Stomach (tissue), 9 donors: ENCODE data around the gene MYH16. TPM values are rescaled to one million over a fixed set of nuclear protein-coding genes. Genes with fewer than 3 reads are reported as not detected.
"Not testable (repeated sequence)": the region's sequence is repeated elsewhere in the genome, so short reads cannot be mapped to it uniquely, and the experiment has no call there.

Source experiments
- DNase-seq, 2 donors: peaks; one replicate each; pipeline versions ENCODE4 v3.0.0 to v3.0.0-alpha.2; 2013 to 2019
- H3K27ac ChIP-seq, 5 donors: fragments of 200-600 bp in 4 of 5; sonication (generic) in 4 of 5; one replicate each; pipeline ENCODE4 v1.5.1; 2013 to 2019; ENCODE audit warnings: mild to moderate bottlenecking in 1 of 5, moderate library complexity in 1 of 5
- H3K27me3 ChIP-seq, 3 donors: fragments of 200-600 bp; sonication (generic); one replicate each; pipeline ENCODE4 v1.5.1; 2017 to 2019; ENCODE audit warnings: mixed run types in 1 of 3
- H3K36me3 ChIP-seq, 4 donors: fragments of 200-600 bp; sonication (generic); 1 replicate in 3 of 4; 2 replicates in 1 of 4; pipeline ENCODE4 v1.5.1; 2016 to 2019
- H3K4me1 ChIP-seq, 4 donors: fragments of 200-600 bp; sonication (generic); one replicate each; pipeline ENCODE4 v1.5.1; 2016 to 2019
- H3K4me3 ChIP-seq, 4 donors: fragments of 200-600 bp; sonication (generic) in 3 of 4; one replicate each; pipeline ENCODE4 v1.5.1; 2016 to 2019; ENCODE audit warnings: mild to moderate bottlenecking in 1 of 4
- H3K9me3 ChIP-seq, 4 donors: fragments of 200-600 bp; sonication (generic); one replicate each; pipeline ENCODE4 v1.5.1; 2016 to 2019
- CTCF ChIP-seq, 7 experiments: fragments of 450-650 bp in 4 of 7; fragments of 200-600 bp in 3 of 7; sonication (generic) in 3 of 7; IDR thresholded peaks; one replicate each; pipeline ENCODE4 v1.5.1; 2016 to 2019; ENCODE audit warnings: antibody characterized with exemption in 7 of 7, control low read depth in 2 of 7, mild to moderate bottlenecking in 1 of 7
- EP300 ChIP-seq: sonication (generic); formaldehyde crosslinking; IDR thresholded peaks from one replicate; pipeline ENCODE4 v1.6.1; 2017; ENCODE audit warnings: antibody characterized with exemption
- POLR2A ChIP-seq, 4 donors: fragments of 450-650 bp; IDR thresholded peaks; one replicate each; pipeline ENCODE4 v1.6.1; 2016; ENCODE audit warnings: antibody characterized with exemption in 4 of 4, control low read depth in 2 of 4, mild to moderate bottlenecking in 1 of 4, moderate library complexity in 1 of 4
- POLR2AphosphoS5 ChIP-seq, 3 donors: sonication (generic); formaldehyde crosslinking; IDR thresholded peaks; one replicate each; pipeline ENCODE4 v1.6.1; 2016; ENCODE audit warnings: antibody characterized with exemption in 3 of 3
- WGBS, 5 donors: extraction: QIAGEN DNeasy Blood & Tissue Kit in 3 of 5; methylation state at CpG; one replicate each; pipeline versions ENCODE4 v1.1.5 to v1.1.7; 2013 to 2018; 5-methylcytosine and 5-hydroxymethylcytosine counted together
- intact Hi-C: fragments of 100-400 bp; cut with DNase I; formaldehyde crosslinking; loops from one replicate; pipeline ENCODE4 v1.15.1; 2023; ENCODE audit warnings: low total_unique reads
- polyA plus RNA-seq, 3 donors: library from polyadenylated mRNA; stranded (reverse); fragments of 200-250 nt; gene quantifications; one replicate each; pipeline ENCODE4 v1.2.3, GENCODE V29; 2013
- total RNA-seq, 5 donors: library from RNA; depleted of rRNA; stranded (reverse); fragments of >200 nt; gene quantifications; one replicate each; pipeline versions ENCODE4 v1.1.0 to v1.2.3, GENCODE V29; 2014 to 2016
- donor health status: healthy with polysubstance abuse.
- donor health status: Bipolar disorder and iron deficiency.
- donor health status: healthy.

MYH16 gene
- total and polyA plus RNA-seq, 8 donors = 0.05 to 0.37 TPM; not detected in 6

- 88 to 93% (median 92%) methylated on average over 9 of the region's 9 CpGs for WGBS, 5 donors
- H3K9me3 ChIP-seq = no peaks in the 10 kb centered on the region
- H3K4me3 ChIP-seq = no peak overlapping the region
- no peak for DNase-seq
- H3K27me3 ChIP-seq = no peaks in the 10 kb centered on the region
- no peak for TF ChIP-seq POLR2A (IDR thresholded peaks at IDR 0.05)
- no peak for TF ChIP-seq POLR2AphosphoS5 (IDR thresholded peaks at IDR 0.05)
- no peak for TF ChIP-seq EP300
- no peak for TF ChIP-seq CTCF (IDR thresholded peaks at IDR 0.05)
- H3K4me1 ChIP-seq = no peaks in the 10 kb centered on the region
- intact Hi-C loops = loop anchor here (10.0 kb wide), 1 partner anchor 199 kb away; no protein-coding TSS in a partner anchor
- H3K27ac ChIP-seq = no peak overlapping the region
- H3K36me3 ChIP-seq = no peaks in the 10 kb centered on the region
These were observed 38.5 kb upstream of the MYH16 start for GRCh38 chr7:99234185-99234584.

GRCh38 chr7:99235925-99236324 lies 36.7 kb upstream of the MYH16 start:
- no peak overlapping the region for H3K4me3 ChIP-seq
- H3K36me3 ChIP-seq = no peaks in the 10 kb centered on the region
- WGBS, 5 donors = 85 to 93% (median 89%) methylated on average over 12 of the region's 12 CpGs
- intact Hi-C loops = loop anchor here (10.0 kb wide), 1 partner anchor 201 kb away; no protein-coding TSS in a partner anchor
- H3K4me1 ChIP-seq = no peaks in the 10 kb centered on the region
- no peaks in the 10 kb centered on the region for H3K27me3 ChIP-seq
- H3K9me3 ChIP-seq = no peaks in the 10 kb centered on the region
- H3K27ac ChIP-seq = no peak overlapping the region
- TF ChIP-seq POLR2AphosphoS5 (IDR thresholded peaks at IDR 0.05) (no peak), CTCF (IDR thresholded peaks at IDR 0.05) (no peak), EP300 (no peak), POLR2A (IDR thresholded peaks at IDR 0.05) (no peak)
- no peak for DNase-seq

GRCh38 chr7:99237876-99238275 lies 34.8 kb upstream of the MYH16 start:
- not testable (repeated sequence) for H3K4me1 ChIP-seq, DNase-seq, H3K27me3 ChIP-seq, H3K36me3 ChIP-seq, H3K4me3 ChIP-seq, H3K9me3 ChIP-seq, H3K27ac ChIP-seq
- intact Hi-C loops = loop anchor here (10.0 kb wide), 1 partner anchor 203 kb away; no protein-coding TSS in a partner anchor
- 85 to 95% (median 93%) methylated on average over 1 of the region's 1 CpG for WGBS, 5 donors

- no peaks in the 10 kb centered on the region for H3K4me1 ChIP-seq
- TF ChIP-seq CTCF (IDR thresholded peaks at IDR 0.05) = no peak
- TF ChIP-seq POLR2AphosphoS5 (IDR thresholded peaks at IDR 0.05) = no peak
- TF ChIP-seq POLR2A (IDR thresholded peaks at IDR 0.05) = no peak
- no peak for TF ChIP-seq EP300
- intact Hi-C loops = loop anchor here (10.0 kb wide), 1 partner anchor 204 kb away; no protein-coding TSS in a partner anchor
- H3K4me3 ChIP-seq = no peak overlapping the region
- H3K36me3 ChIP-seq = no peaks in the 10 kb centered on the region
- H3K27me3 ChIP-seq = peaks cover 0 to 7% (median 0%) of the 10 kb centered on the region in 3 donors
- WGBS, 5 donors = 78 to 85% (median 84%) methylated on average over 15 of the region's 15 CpGs
- no peak for DNase-seq
- no peak overlapping the region for H3K27ac ChIP-seq
- no peaks in the 10 kb centered on the region for H3K9me3 ChIP-seq
These were observed 33.9 kb upstream of the MYH16 start for GRCh38 chr7:99238558-99239341.

- peaks cover 0 to 7% (median 0%) of the 10 kb centered on the region in 3 donors for H3K27me3 ChIP-seq
- WGBS, 5 donors = 87 to 95% (median 93%) methylated on average over 4 of the region's 4 CpGs
- H3K9me3 ChIP-seq = no peaks in the 10 kb centered on the region
- no peak overlapping the region for H3K27ac ChIP-seq
- no peaks in the 10 kb centered on the region for H3K36me3 ChIP-seq
- no peaks in the 10 kb centered on the region for H3K4me1 ChIP-seq
- TF ChIP-seq CTCF (IDR thresholded peaks at IDR 0.05) (no peak), POLR2AphosphoS5 (IDR thresholded peaks at IDR 0.05) (no peak), POLR2A (IDR thresholded peaks at IDR 0.05) (no peak), EP300 (no peak)
- intact Hi-C loops = no loop called here
- no peak overlapping the region for H3K4me3 ChIP-seq
- DNase-seq = no peak
These were observed 30.0 kb upstream of the MYH16 start for GRCh38 chr7:99242682-99243081.
